Thoracic aorta (tissue), 2 donors: Measurements from ENCODE around the gene SLC9A7. TPM values are rescaled to one million over a fixed set of nuclear protein-coding genes. Genes with fewer than 3 reads are reported as not detected.
"Not testable (repeated sequence)": the region's sequence is repeated elsewhere in the genome, so short reads cannot be mapped to it uniquely, and the experiment has no call there.

Experiments
- ATAC-seq: fragments of 150-250 bp; one replicate; pipeline ENCODE4 v1.8.0; 2017; ENCODE audit warnings: low read depth; ENCODE audit not compliant: insufficient number of reproducible peaks, low FRiP score
- DNase-seq: peaks from one replicate; pipeline ENCODE4 v3.0.0-alpha.2; 2020; ENCODE audit warnings: low spot score
- H3K27ac ChIP-seq, 2 donors: fragments of 200-600 bp; sonication (generic); 1 replicate in 1 of 2; 2 replicates in 1 of 2; pipeline ENCODE4 v1.5.1; 2016; ENCODE audit warnings: mild to moderate bottlenecking in 2 of 2, moderate library complexity in 2 of 2
- H3K27me3 ChIP-seq: fragments of 200-600 bp; sonication (generic); replicated peaks from 2 replicates; pipeline ENCODE4 v1.6.0; 2016; ENCODE audit warnings: mild to moderate bottlenecking; ENCODE audit not compliant: insufficient read depth
- H3K36me3 ChIP-seq: fragments of 200-600 bp; sonication (generic); one replicate; pipeline ENCODE4 v1.5.1; 2016
- H3K4me1 ChIP-seq, 2 donors: fragments of 200-600 bp; sonication (generic); 1 replicate in 1 of 2; 2 replicates in 1 of 2; pipeline versions ENCODE4 v1.5.1 to v1.6.0; 2016; ENCODE audit warnings: low read depth in 2 of 2, mild to moderate bottlenecking in 1 of 2; ENCODE audit not compliant: control insufficient read depth in 1 of 2
- H3K4me3 ChIP-seq: fragments of 200-600 bp; sonication (generic); 2 replicates; pipeline ENCODE4 v1.5.1; 2016; ENCODE audit warnings: mild to moderate bottlenecking
- H3K9me3 ChIP-seq: fragments of 200-600 bp; sonication (generic); 2 replicates; pipeline ENCODE4 v1.5.1; 2016
- CTCF ChIP-seq: fragments of 200-600 bp; sonication (generic); IDR thresholded peaks from one replicate; pipeline ENCODE4 v1.5.1; 2019; ENCODE audit warnings: antibody characterized with exemption
- total RNA-seq, 2 donors: library from RNA; depleted of rRNA; stranded (reverse); fragments of >200 nt; gene quantifications; one replicate each; pipeline versions ENCODE4 v1.1.0 to v1.2.3, GENCODE V29; 2016

The SLC9A7 gene
- total RNA-seq, 2 donors from 2014 or later = 6.7 to 12.2 TPM

DNA sequence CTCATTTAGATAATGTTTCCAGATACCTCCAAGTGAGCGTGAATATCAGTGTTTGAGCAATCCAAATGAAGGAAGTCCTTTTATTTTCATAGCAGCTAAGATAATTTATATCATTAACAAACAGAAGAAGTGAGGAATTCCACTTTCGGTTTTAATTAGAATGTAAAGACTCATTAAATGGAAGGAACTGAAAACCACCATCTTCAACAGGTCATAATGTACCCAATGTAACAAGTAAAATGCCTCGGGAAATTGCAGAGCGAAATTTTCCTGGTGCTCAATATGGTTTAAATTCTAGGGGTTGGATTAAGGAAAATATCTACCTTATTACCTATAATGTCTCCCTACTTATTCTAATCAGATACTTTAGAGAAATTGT lies 33.9 kb upstream of the SLC9A7 start:
- Histone ChIP-seq H3K4me3 (peak overlapping the region; percentile 31), H3K27ac (peak overlapping the region in 1 of 2 donors; percentile 7), H3K36me3 (no peaks in the 10 kb centered on the region), H3K27me3 (no peaks in the 10 kb centered on the region), H3K9me3 (no peaks in the 10 kb centered on the region), H3K4me1 (peaks cover 2 to 8% of the 10 kb centered on the region in 2 donors)
- DNase-seq = no peak
- no peak for TF ChIP-seq CTCF
- no peak for ATAC-seq

GRCh38 chrX:46791927-46792809 lies 33.2 kb upstream of the SLC9A7 start:
- TF ChIP-seq CTCF = no peak
- peak overlapping the region; percentile 47 to 64 for H3K27ac ChIP-seq
- no peaks in the 10 kb centered on the region for H3K9me3 ChIP-seq
- peak overlapping the region; percentile 31 for H3K4me3 ChIP-seq
- H3K4me1 ChIP-seq = peaks cover 2 to 8% of the 10 kb centered on the region in 2 donors
- no peaks in the 10 kb centered on the region for H3K36me3 ChIP-seq
- H3K27me3 ChIP-seq = no peaks in the 10 kb centered on the region
- DNase-seq = no peak
- ATAC-seq = peak; percentile 55

- no peak for DNase-seq
- Histone ChIP-seq H3K9me3 (no peaks in the 10 kb centered on the region), H3K36me3 (no peaks in the 10 kb centered on the region), H3K4me1 (peaks cover 2 to 8% of the 10 kb centered on the region in 2 donors), H3K27me3 (no peaks in the 10 kb centered on the region), H3K4me3 (no peak overlapping the region), H3K27ac (no peak overlapping the region)
- TF ChIP-seq CTCF = no peak
- ATAC-seq = no peak
Observed at GRCh38 chrX:46788902-46789301, 30.0 kb upstream of the SLC9A7 start.

- H3K27me3 ChIP-seq, H3K36me3 ChIP-seq, DNase-seq, H3K27ac ChIP-seq, H3K4me1 ChIP-seq, H3K9me3 ChIP-seq, ATAC-seq, H3K4me3 ChIP-seq: not testable (repeated sequence)
Observed at GRCh38 chrX:46784437-46784836, 25.5 kb upstream of the SLC9A7 start.

DNA sequence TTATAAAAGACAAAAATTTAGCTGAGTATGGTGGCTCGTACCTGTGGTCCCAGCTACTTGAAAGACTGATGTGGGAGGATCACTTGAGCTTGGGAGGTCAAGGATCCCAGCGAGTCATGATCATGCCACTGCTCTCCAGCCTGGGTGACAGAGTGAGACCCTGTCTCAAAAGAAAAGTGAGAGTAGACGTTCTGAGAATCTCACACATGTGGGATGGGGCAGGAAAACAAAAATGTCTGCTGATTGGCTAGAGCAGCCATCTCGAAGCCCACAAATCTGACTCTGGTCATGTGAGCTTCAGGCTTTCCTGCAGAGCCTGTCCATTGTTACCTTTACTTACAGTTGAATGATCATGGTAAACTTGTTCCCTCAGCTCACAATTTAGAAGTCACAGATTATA lies 23.1 kb upstream of the SLC9A7 start:
- no peaks in the 10 kb centered on the region for H3K27me3 ChIP-seq
- TF ChIP-seq CTCF = no peak
- no peaks in the 10 kb centered on the region for H3K9me3 ChIP-seq
- H3K27ac ChIP-seq = no peak overlapping the region
- no peaks in the 10 kb centered on the region for H3K4me1 ChIP-seq
- H3K4me3 ChIP-seq = no peak overlapping the region
- ATAC-seq (no peak), DNase-seq (no peak)
- no peaks in the 10 kb centered on the region for H3K36me3 ChIP-seq
